Testis (tissue), 2 donors: ENCODE measurements around the gene GRIP2.

ENCODE experiments used
- POLR2A ChIP-seq: fragments of 450-650 bp; IDR thresholded peaks from one replicate; pipeline ENCODE4 v1.6.1; 2017; ENCODE audit warnings: antibody characterized with exemption, mild to moderate bottlenecking, moderate library complexity
- TF ChIP-seq, protein P1 (sequence below), 3 experiments: fragments of 450-650 bp in 2 of 3; fragments of 200-600 bp in 1 of 3; sonication (generic) in 1 of 3; IDR thresholded peaks; one replicate each; pipeline ENCODE4 v1.5.1; 2016 to 2019; ENCODE audit warnings: antibody characterized with exemption in 3 of 3, mild to moderate bottlenecking in 2 of 3, moderate library complexity in 1 of 3

DNA sequence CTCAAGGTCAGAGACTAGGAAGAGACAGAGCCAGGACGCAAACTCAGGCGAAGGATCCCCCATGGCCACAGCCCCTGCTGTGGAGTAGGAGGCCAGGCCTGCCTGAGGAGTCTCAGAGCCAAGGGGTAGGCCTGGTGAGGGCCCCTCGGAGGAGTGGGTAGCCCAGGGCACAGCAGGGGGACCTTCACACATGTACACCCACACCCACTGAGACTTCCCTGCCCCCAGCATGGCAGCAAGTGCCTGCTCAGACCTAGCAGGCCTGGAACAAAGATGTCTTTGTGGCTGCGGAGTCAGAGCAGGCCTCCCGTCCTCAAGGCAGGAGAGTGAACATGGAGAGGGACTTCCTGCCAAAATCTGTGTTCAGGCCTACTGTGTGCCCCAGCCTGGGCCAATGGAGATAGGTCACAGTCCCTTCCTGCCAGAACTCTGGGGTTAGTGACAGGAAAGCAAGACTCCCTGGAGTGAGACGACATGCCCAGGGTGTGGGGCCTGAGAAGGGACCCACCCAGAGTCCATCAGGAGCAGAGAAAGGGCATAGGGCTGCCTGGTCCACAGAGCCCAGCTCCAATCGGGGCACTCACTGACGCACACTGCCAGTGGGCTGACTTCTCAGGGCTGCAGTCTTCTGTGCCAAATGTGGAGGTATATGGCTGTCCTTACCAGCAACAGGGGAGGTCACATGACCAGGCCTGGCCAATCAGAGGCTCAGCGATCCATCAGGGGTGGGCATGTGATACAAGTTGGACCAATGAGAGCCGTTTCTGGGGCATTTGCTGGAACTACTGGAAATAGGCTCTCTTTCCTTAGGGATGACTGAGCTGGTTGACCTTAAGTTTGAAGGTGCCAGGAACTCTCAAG, 2.3 kb downstream of the GRIP2 start:
- TF ChIP-seq, protein P1, sequence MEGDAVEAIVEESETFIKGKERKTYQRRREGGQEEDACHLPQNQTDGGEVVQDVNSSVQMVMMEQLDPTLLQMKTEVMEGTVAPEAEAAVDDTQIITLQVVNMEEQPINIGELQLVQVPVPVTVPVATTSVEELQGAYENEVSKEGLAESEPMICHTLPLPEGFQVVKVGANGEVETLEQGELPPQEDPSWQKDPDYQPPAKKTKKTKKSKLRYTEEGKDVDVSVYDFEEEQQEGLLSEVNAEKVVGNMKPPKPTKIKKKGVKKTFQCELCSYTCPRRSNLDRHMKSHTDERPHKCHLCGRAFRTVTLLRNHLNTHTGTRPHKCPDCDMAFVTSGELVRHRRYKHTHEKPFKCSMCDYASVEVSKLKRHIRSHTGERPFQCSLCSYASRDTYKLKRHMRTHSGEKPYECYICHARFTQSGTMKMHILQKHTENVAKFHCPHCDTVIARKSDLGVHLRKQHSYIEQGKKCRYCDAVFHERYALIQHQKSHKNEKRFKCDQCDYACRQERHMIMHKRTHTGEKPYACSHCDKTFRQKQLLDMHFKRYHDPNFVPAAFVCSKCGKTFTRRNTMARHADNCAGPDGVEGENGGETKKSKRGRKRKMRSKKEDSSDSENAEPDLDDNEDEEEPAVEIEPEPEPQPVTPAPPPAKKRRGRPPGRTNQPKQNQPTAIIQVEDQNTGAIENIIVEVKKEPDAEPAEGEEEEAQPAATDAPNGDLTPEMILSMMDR (IDR thresholded peaks at IDR 0.05) = no peak
- no peak for TF ChIP-seq POLR2A
